Stimulated activated CD4-positive, alpha-beta T cell treated with anti-CD3 and anti-CD28 coated beads, TNF-alpha, amount 100 ng/mL, for 24 hours (primary cell): ENCODE measurements around the gene CA11.
A peak's percentile ranks its signal among the peaks of the same experiment; 100 is the strongest.
"Not testable (repeated sequence)": the region's sequence is repeated elsewhere in the genome, so short reads cannot be mapped to it uniquely, and the experiment has no call there.

Experiments
- DNase-seq, 3 experiments: peaks; one replicate each; pipeline ENCODE4 v3.0.0-alpha.2; 2020; ENCODE audit warnings: low read depth in 3 of 3

CA11 gene

DNA sequence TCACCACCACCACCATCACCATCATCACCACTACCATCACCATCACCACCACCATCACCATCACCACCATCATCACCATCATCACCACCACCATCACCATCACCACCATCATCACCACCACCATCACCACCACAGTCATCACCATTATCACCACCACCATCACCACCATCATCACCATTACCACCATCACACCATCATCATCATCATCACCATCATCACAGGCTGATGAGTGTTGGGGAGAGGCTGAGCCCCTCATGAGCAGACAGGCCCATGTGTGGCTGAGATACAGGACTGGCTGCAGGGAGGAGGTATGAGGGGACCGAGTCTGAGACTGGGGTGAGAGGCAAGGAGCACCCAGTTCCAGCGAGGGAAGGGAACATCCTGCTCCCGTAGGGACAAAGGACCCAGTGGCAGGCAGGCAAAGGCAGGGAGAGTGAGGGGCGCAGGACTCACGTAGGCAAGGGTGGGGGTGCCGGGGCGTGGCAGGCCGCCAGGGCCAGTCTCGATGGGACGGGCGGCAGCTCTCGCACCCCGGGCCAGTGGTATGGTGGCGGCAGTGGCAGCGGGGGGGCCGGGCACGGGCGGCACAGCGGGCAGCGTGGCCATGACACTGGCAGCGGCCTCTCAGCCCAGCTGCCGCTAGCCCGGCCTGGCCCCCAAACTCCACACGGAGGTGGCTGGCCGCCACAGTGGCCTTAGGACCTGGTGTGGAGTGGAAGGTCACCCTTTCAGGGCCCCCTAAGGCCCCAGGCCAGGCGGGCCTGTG lies 24.1 kb upstream of the CA11 start:
- DNase-seq: no peak

DNA sequence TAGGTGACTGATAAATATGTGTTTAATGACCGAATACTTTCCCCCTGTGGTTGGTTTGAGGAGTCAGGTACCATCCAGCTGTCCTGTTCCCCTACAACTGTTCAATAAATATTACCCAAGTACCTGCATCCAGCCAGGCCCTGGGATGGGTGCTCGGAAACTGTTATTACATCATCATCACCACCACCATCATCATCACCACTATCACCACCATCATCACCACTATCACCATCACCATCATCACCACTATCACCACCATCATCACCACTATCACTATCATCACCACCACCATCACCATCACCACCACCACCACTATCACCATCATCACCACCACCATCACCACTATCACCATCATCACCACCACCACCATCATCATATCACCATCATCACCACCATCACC lies 22.8 kb upstream of the CA11 start:
- DNase-seq: no peak

DNA sequence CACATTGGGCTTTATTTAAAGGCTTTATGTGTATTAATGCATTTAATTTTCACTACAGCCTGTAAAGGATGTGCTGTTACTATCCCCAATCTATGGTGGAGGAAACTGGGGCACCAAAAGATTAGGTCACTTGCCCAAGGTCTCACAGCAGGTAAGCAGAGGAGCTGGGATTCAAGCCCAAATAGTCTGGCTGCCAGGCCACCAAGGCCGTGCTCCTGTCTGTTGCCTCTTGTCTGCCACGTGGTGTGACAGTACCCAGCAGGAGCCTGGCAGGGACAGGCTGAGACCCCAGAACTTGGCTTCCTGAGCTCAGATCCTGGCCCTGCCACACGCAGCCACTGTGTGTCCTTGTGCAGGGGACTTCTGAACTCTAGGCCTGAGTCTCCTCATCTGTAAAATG lies 22.3 kb upstream of the CA11 start:
- no peak for DNase-seq

DNA sequence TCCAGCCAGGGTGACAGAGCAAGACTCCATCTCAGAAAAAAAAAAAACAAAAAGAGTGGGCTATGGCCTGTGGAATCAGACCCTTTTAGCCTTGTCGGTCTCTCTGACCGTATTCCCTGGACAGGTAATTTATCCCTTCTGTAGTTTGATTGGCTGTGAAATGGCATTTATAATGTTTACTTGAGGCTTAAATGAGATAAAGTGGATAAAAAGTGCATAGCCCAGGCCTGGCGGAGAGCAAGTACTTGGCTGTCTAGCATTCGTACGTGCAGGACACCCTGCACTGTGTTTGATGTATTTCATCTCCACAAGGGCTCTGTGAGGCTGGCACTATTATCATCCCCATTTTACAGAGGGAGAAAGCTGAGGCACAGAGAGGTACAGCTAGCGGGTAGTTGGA lies 19.8 kb upstream of the CA11 start:
- no peak for DNase-seq

DNA sequence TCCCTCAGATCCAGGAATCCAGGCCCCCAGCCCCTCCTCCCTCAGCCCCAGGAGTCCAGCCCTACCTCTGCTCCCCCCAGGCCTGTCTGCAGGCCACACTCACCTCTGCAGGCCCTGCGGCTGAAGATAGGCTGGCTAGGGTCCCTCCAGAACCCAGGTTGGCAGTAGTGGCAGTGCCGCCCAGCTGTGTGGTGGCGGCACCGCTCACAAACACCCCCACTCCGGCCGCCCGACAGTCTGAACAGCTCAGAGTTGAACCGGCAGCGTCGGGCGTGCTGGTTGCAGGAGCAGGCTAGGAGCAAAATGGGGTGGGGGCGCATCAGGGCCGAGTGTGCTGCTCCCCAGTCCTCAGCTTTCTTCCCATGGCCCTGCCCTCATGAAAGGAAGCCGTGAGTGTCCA lies 18.5 kb upstream of the CA11 start:
- DNase-seq: no peak

DNA sequence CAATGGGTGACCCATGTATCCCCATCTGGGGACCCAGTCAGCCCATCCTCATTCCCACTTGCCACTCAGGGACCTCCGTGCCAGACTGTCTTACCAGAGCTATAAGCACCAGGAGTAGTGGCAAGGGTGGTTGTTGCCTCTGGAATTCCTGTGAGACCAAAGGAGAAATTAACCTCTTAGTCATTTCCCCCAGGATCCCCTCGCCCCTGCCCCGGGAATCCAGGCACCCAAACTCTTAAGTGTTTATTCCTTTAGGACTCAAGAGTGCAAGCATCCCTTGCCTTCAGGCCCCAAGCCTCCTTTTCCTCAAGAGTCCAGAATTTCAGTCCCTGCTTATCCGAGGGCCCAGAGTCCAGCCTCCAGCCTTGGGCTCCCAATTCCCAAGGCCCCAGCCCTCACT lies 17.7 kb upstream of the CA11 start:
- DNase-seq: no peak

DNA sequence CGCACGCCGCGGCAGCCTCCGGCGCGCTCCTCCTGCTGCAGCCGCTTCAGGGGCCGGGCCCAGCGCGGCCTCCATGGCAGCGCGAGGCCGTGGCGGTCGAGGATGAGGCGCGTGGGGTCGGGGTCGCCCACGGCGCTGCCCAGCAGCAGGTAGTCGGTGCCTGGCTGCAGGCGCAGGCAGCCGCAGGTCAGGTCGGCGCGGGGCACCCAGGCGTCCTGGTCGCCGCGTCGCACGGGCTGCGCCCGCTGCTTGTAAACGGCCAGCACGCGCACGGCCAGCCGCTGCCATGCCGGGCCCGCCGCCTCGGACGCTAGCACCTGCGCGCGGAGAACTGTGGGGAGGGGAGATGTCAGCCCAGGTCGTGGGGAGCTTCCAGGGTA lies 15.7 kb upstream of the CA11 start:
- no peak for DNase-seq

DNA sequence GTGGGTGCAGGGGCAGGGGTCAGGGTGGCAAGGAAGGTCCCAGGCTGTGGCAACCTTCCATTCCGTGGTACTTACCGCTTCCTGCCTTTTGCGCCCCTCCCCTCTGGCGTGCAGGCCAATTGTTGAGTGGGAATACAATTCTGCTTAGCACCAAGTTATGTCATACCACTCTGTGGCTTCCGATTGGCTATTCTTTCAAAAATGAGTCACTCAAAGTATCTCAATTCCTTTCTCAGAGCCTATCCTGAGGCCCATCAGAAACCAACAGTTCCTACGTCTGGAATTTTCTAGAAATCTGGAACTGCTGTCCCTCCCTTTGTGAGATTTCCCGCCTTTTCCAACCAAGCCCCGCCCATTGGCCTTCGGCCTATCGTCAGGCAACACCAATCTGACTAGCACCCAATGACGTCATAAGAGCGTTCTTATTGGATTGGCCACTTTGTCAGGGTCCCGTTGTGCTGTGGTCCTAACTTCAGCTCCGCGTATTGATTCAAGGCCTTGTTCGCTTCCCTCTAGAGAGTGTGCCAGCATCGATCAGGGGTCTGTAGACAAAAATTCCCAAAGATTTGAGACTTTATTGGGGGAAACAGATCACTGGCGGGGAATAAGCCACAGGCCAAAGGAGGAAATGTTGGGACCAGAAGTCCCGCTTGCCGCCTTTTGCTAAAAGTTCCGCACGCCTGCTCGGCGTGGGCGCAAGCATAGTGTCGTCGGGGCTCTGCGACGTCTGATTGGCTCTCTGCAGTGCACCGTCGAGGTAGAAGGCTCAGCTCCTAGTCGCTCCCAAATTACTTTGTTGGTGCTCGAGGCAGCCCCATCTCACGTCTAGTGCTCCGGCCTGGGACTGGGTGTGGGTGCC lies 15.1 kb upstream of the CA11 start:
- peak; percentile 66 to 85 (median 69) for DNase-seq

DNA sequence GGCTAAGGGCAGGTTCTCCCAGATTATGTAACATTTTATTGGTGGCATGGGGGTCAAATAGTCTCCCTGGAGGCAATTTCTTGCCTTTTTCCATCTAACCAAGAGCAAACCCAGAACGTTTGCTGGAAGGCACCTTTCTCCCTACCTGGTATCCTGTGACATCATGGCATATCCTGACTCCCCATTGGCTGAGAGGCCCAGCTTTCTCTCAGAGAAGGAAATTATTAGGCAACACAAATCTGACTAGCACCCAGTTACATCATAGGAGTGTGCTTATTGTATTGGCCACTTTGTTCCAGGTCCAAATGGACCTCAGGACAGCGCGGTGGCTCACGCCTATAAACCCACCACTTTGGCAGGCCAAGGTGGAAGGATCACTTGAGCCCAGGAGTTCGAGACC lies 13.8 kb upstream of the CA11 start:
- DNase-seq: no peak

DNA sequence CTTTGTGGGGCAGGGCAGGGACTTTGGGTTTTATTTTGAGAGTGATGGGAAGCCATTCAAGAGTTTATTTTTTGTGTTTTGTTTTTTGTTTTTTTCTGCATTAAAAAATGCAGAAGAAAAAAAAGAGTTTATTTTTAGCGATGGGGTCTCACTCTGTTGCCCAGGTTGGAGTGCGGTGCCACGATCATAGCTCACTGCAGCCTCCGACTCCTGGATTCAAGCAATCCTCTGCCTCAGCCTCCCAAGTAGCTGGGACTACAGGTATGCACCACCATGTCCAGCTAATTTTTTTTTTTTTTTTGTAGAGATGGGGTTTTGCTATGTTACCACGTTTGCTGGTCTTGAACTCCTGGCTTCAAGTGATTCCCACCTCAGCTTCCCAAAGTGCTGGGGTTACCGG lies 12.5 kb upstream of the CA11 start:
- DNase-seq: no peak

DNA sequence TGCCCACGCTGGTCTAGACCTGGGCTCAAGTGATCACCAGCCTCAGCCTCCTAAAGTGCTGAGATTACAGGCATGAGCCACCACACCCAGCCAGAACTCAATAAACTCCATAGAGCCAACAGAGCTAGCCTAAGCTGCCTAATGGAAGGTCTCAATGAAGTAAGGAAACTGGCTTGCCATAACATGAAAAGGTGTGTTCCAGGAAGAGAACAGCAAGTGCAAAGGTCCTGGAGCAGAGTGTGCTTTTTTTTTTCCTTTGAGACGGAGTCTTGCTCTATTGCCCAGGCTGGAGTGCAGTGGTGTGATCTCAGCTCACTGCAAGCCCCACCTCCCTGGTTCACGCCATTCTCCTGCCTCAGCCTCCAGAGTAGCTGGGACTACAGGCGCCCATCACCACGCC lies 11.8 kb upstream of the CA11 start:
- DNase-seq: not testable (repeated sequence)

DNA sequence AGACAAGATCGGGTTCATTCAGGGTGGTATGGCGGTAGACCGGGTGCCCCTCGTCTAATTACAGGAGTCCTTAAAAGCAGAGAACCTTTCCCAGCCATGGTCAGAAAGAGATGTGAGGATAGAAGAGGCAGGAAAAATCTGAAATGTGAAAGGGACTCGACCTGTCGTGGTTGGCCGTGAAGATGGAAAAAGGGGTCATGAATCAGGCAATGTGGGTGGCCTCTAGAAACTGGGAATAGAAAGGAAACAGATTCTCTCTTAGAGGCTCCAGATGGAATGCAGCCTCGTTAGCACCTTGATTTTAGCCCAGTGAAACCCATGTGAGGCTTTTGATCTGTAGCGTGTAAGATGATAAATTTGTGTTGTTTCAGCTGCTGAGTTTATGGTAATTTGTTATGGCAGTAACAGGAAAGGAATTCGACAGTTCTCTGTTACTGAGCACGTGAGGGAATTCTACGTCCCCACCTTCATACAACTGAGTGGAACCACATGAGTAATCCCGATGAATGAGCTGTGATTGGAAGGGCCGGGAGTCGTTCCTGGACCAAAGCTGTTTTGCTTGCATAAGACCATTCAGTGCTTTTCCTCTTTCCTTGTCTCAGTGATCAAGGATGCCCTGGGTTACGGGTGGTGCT lies 11.0 kb upstream of the CA11 start:
- no peak for DNase-seq

DNA sequence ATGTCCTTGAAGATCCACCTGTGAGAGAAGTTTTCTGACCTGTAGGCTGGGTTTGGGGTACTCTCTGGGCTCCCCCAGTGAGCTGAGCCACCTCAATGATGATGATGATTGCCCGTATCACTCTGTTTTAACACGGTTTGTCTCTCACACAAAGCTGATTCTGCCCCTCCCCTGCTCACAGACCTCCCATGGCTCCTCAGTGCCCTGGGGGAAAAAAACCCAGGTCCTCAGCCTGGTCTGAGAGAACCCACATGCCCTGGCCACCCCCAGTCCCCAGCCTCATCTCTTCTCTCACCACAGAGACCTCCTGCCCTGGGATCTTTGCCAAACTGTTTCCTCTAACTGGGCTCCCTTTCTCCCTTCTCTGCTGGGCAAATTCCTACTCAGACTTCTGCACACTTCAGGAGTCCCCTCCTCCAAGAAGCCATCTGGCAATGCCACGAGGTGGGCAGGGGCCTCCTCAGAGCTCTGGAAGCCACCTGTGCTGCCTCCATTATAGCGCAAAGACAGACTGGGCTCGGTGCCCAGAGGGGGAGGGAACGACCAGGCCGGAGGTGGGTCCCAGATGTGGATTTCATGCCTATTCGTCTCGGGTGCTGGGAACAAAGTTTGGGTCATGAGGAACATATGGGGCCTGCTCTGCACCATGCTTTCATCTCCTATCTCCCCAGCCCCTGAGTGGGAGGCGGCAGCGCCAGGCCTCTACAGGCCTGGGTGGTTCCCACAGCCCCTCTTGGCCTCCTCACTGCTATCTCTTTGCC lies 8.5 kb upstream of the CA11 start:
- DNase-seq: no peak

DNA sequence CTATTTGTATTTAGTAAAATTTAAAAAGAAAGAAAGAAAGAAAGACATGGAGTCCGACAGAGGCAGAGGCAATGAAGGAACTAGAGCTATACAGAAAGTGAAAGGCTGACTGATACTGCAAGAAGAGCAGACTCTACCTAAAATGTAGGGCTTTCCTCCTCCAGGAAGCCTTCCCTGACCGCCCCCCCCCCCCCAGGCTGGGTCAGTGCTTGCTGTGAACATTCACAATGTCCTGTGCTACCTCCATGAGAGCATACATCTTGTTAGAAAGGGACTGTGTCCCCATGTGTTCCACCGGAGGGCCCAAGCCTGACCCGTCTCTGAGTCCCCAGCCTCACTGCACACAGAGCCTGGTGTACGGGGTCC lies 5.7 kb upstream of the CA11 start:
- DNase-seq: no peak

DNA sequence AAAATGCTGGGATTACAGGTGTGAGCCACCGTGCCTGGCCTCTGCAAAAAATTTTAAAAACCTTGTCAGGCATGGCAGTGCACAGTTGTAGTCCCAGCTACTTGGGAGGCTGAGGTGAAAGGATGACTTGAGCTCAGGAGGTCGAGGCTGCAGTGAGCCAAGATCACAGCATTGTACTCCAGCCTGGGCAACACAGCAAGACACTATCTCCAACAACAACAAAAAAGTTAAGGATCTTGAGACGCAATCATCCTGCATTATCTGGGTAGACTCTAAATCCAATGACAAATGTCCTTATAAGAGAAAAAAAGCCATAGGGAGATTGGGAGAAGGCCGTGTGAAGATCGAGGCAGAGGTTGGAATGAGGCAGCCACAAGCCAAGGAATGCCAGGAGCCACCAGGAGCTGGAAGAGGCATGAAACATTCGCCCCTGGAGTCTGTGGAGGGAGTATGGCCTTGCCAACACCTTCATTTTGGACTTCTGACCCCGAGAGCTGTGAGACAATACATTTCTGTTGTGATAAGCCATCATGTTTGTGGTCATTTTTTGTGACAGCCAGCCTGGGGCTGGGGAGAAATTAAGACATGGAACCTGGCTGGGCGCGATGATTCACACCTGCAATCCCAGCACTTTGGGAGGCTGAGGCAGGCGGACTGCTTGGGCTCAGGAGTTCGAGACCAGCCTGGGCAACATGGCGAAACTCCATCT lies 5.1 kb upstream of the CA11 start:
- DNase-seq: no peak

DNA sequence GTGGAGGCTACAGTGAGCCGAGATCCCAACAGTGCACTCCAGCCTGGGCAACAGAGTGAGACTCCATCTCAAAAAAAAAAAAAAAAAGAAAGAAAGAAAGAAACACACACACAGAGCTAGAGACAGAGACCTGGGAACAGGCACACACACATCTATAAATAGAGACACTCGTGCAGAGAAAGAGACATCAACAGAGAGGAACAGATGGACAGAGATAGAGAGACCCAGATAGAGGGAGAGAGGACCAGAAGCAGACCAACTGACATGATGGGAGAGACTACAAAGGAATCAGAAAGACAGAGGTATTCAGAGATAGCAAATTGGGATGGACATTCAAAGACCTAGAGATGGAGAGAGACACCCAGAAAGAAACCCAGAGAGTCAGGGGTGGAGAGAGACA lies 2.1 kb upstream of the CA11 start:
- no peak for DNase-seq

DNA sequence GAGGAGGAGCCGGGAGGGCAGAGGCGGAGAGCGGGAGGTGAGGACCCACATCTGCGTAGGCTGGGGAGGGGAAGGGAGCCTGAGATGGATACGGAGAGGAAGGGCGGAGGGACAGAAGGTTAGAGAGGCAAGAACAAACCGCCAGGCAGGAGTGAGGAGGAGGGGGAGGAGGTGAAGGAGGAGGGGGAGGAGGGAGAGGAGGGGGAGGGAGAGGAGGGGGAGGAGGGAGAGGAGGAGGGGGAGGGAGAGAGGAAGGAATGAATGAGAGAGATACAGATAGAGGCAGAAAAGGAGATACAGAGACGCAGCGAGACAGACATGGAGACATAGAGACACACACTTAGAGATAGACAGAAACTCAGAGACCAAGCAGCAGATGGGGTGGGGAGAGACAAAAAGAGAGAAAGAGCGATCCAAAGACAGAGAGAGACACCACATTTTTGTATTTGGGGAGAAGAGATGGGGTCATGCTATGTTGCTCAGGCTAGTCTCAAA lies 782 bp upstream of the CA11 start:
- no peak for DNase-seq

DNA sequence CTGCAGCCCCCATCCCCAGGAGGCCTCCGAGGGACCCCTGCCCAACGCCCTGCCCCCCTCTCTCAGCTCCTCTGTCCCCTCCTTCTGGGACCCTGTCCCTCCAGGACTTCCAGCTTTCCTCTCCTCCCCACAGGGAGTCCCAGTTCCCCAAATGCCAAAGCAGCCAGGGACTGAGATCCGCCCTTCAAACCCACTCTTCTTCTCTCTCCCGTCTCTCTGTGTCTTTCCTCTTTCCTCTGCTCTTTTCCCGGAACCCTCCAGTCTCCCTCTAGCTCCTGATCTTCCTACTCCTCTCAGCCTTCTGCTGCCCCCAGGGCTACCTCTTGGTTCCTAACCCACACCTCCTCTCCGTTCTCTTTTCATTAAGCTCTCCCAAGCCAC lies 377 bp downstream of the CA11 start:
- DNase-seq: no peak

DNA sequence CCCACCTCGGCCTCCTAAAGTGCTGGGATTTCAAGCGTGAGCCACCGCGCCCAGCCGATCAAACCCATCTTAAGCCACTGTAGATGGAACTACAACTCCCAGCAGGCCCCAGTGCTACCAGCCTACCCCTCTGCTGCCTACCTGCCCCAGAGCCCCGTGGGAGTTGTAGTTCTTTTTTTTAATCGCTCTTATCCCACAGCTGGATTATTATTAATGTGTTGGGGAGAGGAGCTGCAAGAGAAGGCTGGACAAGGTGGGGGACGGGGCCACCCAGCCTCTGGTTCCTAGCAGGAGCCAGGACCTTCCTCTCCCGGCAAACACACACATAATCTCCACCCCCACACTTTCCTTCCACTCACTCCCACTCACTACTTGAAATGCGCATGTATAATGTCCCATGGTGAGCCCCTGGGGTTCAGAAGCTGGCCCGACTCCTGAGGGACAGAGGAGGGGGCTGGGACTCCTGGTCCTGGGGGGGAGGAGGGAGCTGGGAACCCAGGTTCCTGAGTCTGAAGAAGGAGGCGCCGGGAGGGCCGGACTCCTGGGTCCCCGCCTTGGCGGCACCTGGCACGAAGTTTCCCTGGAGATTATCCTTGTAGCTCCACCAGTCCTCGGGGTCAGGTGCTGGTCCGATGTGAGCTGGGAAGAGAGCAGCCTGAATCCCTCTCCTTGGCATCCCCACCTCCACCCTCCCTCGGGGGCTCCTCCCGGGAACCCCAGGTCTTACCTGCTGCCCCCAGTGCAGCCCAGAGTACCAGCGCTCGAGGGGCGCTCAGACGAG lies 958 bp downstream of the CA11 start:
- DNase-seq: peak in 2 of 3 experiments; percentile 62 to 70

DNA sequence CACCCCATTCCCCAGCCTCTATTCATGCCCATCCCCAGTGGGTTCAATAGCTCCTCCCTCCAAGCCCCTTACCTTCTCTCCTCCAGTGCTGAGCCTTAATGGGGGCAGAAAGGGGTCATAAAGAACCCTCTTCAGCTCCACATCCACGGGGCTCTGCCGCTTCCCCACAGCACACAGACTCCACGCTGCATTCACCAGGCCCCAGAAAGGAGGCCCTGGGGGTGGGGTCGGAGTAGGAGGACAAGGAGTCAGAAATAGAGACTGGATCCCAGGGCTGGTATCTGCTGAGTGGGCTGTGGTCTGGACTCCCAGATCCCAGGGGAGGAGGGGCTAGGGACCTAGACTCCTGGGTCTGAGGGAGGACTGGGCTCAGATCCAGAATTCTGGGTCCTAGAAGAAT lies 1.6 kb downstream of the CA11 start:
- no peak for DNase-seq

DNA sequence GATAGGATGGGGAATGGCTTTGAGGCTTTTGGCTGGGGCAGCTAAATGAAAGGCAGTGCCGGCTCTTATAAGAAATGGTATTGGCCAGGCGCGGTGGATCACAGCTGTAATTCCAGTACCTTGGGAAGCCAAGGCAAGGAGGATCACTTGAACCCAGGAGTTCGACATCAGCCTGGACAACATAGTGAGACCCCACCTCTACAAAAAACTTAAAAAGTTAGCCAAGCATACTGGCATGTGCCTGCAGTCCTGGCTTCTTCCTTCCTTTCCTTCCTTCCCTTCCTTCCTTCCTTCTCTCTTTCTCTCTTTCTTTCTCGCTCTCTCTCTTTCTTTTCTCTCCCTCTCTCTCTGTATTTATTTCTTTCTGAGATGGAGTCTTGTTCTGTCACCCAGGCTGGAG lies 3.1 kb downstream of the CA11 start:
- DNase-seq: no peak
